Bronchial epithelial cell (primary cell): Measurements from ENCODE around the gene GAN. TPM values are rescaled to one million over a fixed set of nuclear protein-coding genes. Genes with fewer than 3 reads are reported as not detected.
"Not testable (repeated sequence)": the region's sequence is repeated elsewhere in the genome, so short reads cannot be mapped to it uniquely, and the experiment has no call there.

Experiments used
- DNase-seq: peaks from one replicate; pipeline ENCODE4 v3.0.0-alpha.2; 2010; ENCODE audit warnings: low read depth
- FAIRE-seq: peaks from 2 replicates; lab custom pipeline; 2011; peaks lifted over from hg19 to GRCh38; lab: Jason Lieb, UNC
- H3K27me3 ChIP-seq: 2 replicates; pipeline ENCODE4 v1.5.1; 2011; ENCODE audit warnings: low read length; ENCODE audit not compliant: control insufficient read depth, insufficient read depth
- H3K36me3 ChIP-seq: 2 replicates; pipeline ENCODE4 v1.5.1; 2011; ENCODE audit warnings: low read length; ENCODE audit not compliant: control insufficient read depth, insufficient read depth
- H3K4me3 ChIP-seq: 2 replicates; pipeline ENCODE4 v1.5.1; 2011; ENCODE audit warnings: mild to moderate bottlenecking, low read depth, low read length, control low read depth
- total RNA-seq: library from RNA; depleted of rRNA; stranded (reverse); fragments of >200 nt; gene quantifications from 2 replicates; pipeline ENCODE4 v1.2.1, GENCODE V29; 2014
- TF ChIP-seq, protein P1 (sequence below): IDR thresholded peaks from 2 replicates; pipeline ENCODE4 v1.5.1; 2011; ENCODE audit warnings: mild to moderate bottlenecking, moderate library complexity, low read length, control low read depth, inconsistent platforms; ENCODE audit not compliant: insufficient read depth, severe bottlenecking

GAN gene
- total RNA-seq, 1 donor from 2014 or later, result 13.7 TPM

DNA sequence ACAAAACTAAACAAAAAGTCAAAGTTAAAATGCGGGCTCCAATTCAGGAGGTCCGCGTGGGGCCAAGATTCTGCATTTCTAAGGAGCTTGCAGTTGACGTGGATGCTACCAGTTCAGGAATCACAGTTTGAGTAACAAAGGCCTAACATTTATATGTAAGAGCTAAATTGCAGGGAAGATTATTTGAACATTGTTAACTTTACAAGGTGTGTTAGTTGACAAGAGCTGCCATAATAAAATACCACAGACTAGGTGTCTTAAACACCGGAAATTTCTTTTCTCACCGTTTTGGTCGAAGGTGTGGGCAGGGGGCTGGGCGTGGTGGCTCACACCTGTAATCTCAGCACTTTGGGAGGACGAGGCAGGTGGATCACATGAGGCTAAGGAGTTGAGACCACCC is 105.0 kb downstream of the GAN start:
- TF ChIP-seq, protein P1, sequence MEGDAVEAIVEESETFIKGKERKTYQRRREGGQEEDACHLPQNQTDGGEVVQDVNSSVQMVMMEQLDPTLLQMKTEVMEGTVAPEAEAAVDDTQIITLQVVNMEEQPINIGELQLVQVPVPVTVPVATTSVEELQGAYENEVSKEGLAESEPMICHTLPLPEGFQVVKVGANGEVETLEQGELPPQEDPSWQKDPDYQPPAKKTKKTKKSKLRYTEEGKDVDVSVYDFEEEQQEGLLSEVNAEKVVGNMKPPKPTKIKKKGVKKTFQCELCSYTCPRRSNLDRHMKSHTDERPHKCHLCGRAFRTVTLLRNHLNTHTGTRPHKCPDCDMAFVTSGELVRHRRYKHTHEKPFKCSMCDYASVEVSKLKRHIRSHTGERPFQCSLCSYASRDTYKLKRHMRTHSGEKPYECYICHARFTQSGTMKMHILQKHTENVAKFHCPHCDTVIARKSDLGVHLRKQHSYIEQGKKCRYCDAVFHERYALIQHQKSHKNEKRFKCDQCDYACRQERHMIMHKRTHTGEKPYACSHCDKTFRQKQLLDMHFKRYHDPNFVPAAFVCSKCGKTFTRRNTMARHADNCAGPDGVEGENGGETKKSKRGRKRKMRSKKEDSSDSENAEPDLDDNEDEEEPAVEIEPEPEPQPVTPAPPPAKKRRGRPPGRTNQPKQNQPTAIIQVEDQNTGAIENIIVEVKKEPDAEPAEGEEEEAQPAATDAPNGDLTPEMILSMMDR, result no peak
- DNase-seq, result no peak
- no peak overlapping the region for H3K4me3 ChIP-seq

DNA sequence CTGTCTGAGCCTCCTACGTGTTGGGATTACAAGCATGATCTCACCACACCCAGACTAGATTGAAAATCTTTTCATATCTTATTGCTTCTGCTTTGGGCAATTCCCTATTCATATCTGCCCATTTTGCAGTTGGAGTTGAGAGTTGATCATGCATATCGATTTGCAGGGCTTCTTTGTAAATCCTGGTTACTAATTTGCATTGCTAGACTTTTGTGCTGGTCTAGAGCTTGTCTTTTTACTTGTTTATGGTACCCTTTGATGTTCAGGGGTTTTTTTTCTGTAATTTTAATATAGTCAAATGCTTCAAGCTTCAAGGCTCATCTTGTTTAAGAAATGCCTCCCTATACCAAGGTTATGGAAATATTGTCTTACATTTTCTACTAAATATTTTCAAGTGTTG is 106.4 kb downstream of the GAN start:
- TF ChIP-seq, protein P1, result no peak
- Histone ChIP-seq H3K4me3 (no peak overlapping the region), H3K27me3 (no peaks in the 10 kb centered on the region), H3K36me3 (no peaks in the 10 kb centered on the region)
- FAIRE-seq (no peak), DNase-seq (no peak)

More for the DNA sequence above, 105.0 kb downstream of the GAN start:
- no peaks in the 10 kb centered on the region for H3K36me3 ChIP-seq
- H3K27me3 ChIP-seq, result no peaks in the 10 kb centered on the region
- FAIRE-seq, result no peak

DNA sequence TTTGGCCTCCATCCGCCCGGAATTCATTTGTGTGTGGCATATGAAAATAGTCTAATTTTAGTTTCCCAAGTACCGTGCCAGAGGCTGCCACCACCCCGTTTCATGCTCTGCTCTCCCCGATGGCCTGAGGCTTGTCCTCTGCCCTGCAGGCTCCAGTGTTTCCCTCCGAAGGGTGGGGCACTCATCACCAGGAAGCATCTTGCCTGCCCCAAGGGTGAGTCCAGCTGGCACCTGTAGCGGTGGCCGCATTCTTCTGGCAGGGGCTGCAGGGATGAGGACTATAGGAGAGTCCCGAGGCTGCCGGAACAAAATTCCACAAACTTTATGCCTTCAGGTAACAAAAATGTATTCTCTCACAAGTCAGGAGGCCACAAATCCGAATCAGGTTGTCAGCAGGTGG is 106.8 kb downstream of the GAN start:
- Histone ChIP-seq H3K27me3 (no peaks in the 10 kb centered on the region), H3K36me3 (no peaks in the 10 kb centered on the region), H3K4me3 (no peak overlapping the region)
- no peak for DNase-seq
- TF ChIP-seq, protein P1, result no peak
- FAIRE-seq, result no peak

DNA sequence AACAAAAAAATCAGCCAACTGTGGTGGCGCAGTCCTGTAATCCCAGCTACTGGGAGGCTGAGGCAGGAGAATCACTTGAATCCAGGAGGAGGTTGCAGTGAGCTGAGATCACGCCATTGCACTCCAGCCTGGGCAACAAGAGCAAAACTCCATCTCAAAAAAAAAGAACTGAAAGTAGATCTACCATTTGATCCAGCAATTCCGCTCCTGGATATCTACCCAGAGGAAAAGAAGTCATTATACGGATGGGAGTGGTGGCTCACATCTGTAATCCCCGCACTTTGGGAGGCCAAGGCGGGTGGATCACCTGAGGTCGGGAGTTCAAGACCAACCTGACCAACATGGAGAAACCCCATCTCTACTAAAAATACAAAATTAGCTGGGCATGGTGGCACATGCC is 107.4 kb downstream of the GAN start:
- FAIRE-seq, H3K36me3 ChIP-seq: not testable (repeated sequence)

DNA sequence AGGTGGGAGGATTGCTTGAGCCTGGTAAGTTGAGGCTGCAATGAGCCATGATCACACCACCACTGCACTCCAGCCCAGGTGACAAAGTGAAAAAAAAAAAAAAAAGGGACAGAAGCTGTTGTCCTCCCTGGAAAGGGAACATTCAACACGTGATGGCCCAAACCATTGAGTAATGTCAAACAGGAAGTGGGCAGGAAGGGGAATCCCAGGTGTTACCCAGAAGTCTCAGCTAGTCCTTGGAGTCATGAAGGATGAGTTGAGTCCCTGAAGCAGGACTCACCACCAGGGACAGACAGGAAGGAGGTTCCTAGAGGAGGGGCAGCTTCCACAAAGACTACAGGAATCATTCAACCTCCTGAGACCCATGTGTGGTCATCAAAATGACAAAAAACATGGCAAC is 110.0 kb downstream of the GAN start:
- Histone ChIP-seq H3K36me3 (no peaks in the 10 kb centered on the region), H3K4me3 (no peak overlapping the region), H3K27me3 (no peaks in the 10 kb centered on the region)
- FAIRE-seq (no peak), DNase-seq (peak; percentile 82)
- TF ChIP-seq, protein P1, result no peak

More for the DNA sequence above, 107.4 kb downstream of the GAN start:
- not testable (repeated sequence) for H3K27me3 ChIP-seq, DNase-seq, H3K4me3 ChIP-seq

DNA sequence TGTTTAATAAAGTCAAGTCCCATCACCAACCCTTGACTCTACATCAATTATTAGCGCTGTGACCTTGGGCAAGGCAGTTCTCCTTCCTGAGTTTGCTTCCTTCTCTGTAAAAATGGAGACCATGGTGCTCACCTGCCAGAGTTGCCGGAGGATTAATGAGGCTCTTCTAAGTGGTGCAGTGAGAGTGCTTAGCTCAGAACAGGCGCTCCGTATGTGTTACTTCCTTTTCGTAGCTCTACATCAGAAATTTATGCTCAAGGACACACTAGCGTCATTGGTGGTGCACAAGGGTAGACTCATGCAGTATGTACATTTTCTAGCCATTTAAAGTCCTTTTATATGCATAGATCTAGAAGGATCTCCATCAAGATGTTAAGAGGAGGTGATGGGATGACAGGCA is 112.5 kb downstream of the GAN start:
- Histone ChIP-seq H3K36me3 (no peaks in the 10 kb centered on the region), H3K27me3 (no peaks in the 10 kb centered on the region), H3K4me3 (no peak overlapping the region)
- TF ChIP-seq, protein P1, result no peak
- DNase-seq (no peak), FAIRE-seq (no peak)
